Thyroid gland (tissue), 4 donors: Measurements from ENCODE around the gene SERPINF2.
A peak's percentile ranks its signal among the peaks of the same experiment; 100 is the strongest.

Experiments used
- POLR2A ChIP-seq, 2 donors: fragments of 450-650 bp; IDR thresholded peaks; one replicate each; pipeline ENCODE4 v1.6.1; 2017; ENCODE audit warnings: antibody characterized with exemption in 2 of 2, mild to moderate bottlenecking in 2 of 2, moderate library complexity in 1 of 2
- TF ChIP-seq, protein P1 (sequence below), 6 experiments: fragments of 200-600 bp in 3 of 6; fragments of 450-650 bp in 3 of 6; sonication (generic) in 3 of 6; IDR thresholded peaks; one replicate each; pipeline ENCODE4 v1.5.1; 2016 to 2019; ENCODE audit warnings: antibody characterized with exemption in 6 of 6, mild to moderate bottlenecking in 2 of 6, inconsistent platforms in 1 of 6, moderate library complexity in 1 of 6

DNA sequence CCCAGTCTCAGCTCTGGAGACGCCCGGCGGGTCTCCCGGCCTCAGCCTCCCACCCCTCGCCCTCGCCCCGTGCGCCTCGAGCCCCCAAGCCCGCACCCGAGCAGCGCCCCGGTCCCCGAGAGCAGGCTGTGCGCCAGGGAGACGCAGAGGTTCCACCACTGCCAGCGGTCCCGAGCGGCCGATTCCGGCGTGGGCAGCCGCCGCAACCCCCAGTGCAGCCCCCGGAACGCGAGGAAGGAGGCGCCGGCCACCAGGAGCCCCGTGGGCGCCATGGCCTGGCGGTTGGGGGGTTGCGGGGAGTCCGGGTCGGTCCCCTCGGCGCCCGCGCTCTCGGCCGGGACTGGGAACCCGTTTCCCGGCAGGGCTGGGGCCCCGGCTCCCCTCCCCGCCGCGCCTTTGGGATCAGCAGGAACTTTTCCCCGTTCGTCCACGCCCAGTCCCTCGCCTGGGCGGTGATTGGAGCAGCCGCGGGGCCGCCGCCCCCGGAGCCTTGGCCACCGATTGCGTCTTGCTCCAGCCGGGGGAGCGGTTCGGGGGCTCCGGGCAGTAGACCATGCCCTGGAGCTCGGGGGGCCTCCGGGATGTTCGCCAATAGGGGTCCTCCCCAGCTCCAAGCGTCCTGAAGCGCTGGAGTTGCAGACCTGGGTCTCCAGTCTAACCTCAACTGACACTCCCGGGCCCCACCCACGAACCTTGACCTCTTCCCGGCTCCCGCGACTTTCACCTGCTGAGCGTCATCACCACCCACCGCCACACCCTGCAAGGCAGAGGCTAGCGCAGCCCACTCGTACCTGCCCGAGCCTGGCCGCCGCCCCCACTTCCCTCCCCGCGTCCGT is 32.5 kb upstream of the SERPINF2 start, which contains the start of gene TLCD2:
- TF ChIP-seq, protein P1, sequence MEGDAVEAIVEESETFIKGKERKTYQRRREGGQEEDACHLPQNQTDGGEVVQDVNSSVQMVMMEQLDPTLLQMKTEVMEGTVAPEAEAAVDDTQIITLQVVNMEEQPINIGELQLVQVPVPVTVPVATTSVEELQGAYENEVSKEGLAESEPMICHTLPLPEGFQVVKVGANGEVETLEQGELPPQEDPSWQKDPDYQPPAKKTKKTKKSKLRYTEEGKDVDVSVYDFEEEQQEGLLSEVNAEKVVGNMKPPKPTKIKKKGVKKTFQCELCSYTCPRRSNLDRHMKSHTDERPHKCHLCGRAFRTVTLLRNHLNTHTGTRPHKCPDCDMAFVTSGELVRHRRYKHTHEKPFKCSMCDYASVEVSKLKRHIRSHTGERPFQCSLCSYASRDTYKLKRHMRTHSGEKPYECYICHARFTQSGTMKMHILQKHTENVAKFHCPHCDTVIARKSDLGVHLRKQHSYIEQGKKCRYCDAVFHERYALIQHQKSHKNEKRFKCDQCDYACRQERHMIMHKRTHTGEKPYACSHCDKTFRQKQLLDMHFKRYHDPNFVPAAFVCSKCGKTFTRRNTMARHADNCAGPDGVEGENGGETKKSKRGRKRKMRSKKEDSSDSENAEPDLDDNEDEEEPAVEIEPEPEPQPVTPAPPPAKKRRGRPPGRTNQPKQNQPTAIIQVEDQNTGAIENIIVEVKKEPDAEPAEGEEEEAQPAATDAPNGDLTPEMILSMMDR (IDR thresholded peaks at IDR 0.05) = no peak
- TF ChIP-seq POLR2A (IDR thresholded peaks at IDR 0.05) = peak in 1 of 2 donors; percentile 52
